Prostate gland (tissue), 2 donors: ENCODE data around the gene TMPRSS2.

ENCODE experiments used
- POLR2A ChIP-seq: fragments of 450-650 bp; IDR thresholded peaks from one replicate; pipeline ENCODE4 v1.6.1; 2016; ENCODE audit warnings: antibody characterized with exemption, mild to moderate bottlenecking
- TF ChIP-seq, protein P1 (sequence below), 4 experiments: fragments of 200-600 bp in 2 of 4; fragments of 450-650 bp in 2 of 4; sonication (generic) in 2 of 4; IDR thresholded peaks; 1 replicate in 3 of 4; 2 replicates in 1 of 4; pipeline ENCODE4 v1.5.1; 2016 to 2019; ENCODE audit warnings: antibody characterized with exemption in 4 of 4, mild to moderate bottlenecking in 2 of 4, moderate library complexity in 2 of 4

DNA sequence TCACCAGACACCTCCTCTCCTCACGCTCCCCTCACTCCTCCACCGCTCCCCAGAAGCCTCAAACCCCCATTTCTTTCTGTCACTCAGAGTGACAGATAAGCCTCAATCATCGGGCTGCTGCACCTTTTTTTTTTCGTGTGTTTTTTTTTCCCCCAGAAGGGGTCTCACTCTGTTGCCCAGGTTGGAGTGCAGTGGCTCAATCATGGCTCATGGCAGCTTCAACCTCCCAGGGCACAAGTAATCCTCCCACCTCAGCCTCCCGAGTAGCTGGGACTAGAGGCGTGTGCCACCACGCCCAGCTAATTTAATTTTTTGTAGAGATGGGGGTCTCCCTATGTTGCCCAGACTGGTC is 1.2 kb upstream of the TMPRSS2 start:
- TF ChIP-seq, protein P1, sequence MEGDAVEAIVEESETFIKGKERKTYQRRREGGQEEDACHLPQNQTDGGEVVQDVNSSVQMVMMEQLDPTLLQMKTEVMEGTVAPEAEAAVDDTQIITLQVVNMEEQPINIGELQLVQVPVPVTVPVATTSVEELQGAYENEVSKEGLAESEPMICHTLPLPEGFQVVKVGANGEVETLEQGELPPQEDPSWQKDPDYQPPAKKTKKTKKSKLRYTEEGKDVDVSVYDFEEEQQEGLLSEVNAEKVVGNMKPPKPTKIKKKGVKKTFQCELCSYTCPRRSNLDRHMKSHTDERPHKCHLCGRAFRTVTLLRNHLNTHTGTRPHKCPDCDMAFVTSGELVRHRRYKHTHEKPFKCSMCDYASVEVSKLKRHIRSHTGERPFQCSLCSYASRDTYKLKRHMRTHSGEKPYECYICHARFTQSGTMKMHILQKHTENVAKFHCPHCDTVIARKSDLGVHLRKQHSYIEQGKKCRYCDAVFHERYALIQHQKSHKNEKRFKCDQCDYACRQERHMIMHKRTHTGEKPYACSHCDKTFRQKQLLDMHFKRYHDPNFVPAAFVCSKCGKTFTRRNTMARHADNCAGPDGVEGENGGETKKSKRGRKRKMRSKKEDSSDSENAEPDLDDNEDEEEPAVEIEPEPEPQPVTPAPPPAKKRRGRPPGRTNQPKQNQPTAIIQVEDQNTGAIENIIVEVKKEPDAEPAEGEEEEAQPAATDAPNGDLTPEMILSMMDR (IDR thresholded peaks at IDR 0.05) = no peak
- no peak for TF ChIP-seq POLR2A
